Glomerular endothelial cell (primary cell): ENCODE results near the gene MFAP3L. TPM values are rescaled to one million over a fixed set of nuclear protein-coding genes. Genes with fewer than 3 reads are reported as not detected.
A peak's percentile ranks its signal among the peaks of the same experiment; 100 is the strongest.
"Not testable (repeated sequence)": the region's sequence is repeated elsewhere in the genome, so short reads cannot be mapped to it uniquely, and the experiment has no call there.

Experiments
- DNase-seq: peaks from one replicate; pipeline ENCODE4 v3.0.0-alpha.2; 2011; ENCODE audit warnings: low read depth, low spot score; ENCODE audit errors: extremely low read depth
- total RNA-seq: library from RNA; depleted of rRNA; stranded (reverse); fragments of >200 nt; gene quantifications from 2 replicates; pipeline ENCODE4 v1.2.3, GENCODE V29; 2015

The MFAP3L gene
- total RNA-seq, result 1.6 and 3.1 TPM in 2 replicates

DNA sequence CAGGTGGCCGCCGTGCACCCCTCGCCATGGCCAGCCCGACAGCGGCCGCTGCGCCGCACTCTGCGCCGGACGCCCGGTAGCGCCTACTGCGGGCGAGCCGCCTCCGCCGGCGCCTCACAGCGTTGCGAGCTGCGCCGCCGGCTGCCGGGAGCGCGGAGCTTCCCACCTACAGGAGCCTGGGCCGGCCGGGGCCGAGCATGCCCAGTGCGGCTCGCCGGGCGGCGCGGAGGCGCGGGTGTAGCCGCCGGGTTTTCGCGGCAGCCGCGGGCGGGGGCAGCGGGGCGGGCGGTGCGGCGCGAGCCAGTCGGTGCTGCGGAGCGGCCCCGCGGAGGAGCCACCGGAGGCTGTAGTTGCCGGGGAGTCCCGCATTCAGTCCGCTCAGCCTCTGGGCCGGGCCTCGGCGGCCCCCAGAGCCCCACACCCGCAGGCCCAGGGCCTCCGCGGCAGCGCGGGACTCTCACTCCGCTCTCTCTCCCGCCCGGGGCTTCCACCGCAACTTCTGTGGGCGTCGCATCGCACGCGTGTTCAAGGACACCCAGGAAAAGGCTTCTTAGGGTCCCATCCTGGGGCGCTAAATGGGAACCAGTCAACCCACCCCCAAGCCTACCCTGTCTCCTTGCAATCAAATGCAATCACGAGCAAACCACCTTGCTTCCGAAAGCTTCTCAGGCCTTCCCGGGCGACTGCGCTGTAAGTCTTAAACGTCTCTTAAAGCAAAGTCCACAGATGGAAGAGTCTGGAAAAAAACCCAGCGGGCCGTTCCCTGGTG, at the start of gene MFAP3L:
Gene MFAP3L (minus strand): TSS at position 143 of the 769 bp plus-strand sequence. CDS start 20,518 bp downstream, outside the sequence.
- DNase-seq, result peak; percentile 5

GRCh38 chr4:170071196-170071595, 45.0 kb upstream of the MFAP3L start:
- no peak for DNase-seq

- DNase-seq, result no peak
These were observed 42.4 kb upstream of the MFAP3L start for GRCh38 chr4:170068438-170069128.

DNA sequence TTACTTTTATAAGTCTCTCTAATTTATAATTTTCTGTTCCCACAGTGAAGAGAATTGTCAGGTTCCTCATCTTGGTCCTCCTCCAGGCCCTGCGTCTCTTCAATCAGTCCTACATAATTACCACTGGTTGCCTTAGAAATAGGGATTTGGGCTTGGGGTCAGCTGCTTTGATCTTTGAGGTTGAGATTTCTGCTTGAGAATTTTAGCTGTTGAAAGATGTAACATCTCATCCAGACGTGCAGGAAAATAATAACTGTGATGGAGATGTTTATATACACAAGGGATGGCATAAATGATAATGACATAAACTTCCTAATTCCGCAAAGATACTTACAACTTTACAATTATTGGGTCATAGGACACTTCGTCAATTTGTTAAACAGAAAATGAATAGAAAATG, 33.2 kb upstream of the MFAP3L start:
- DNase-seq, result no peak

DNA sequence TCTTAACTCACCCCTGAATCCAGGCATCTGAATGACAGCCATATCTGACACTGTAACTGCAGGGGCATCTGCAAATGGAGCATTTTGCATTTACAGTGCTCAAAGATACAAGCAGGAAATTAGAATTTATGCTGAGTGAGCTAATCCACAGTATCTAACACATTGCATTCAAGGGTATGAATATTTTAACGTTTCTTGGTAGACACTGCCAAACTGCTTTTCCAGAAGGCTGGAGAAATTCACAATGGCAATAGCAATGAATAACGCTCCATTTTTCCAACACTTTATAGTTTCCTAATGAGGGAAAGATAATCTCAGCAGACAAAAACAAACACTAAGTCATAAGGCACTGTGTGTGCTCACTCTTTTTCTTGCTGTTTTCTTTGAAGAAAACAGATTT, 32.6 kb upstream of the MFAP3L start:
- DNase-seq, result no peak

- no peak for DNase-seq
These were observed 31.7 kb upstream of the MFAP3L start for GRCh38 chr4:170057866-170058265.

DNA sequence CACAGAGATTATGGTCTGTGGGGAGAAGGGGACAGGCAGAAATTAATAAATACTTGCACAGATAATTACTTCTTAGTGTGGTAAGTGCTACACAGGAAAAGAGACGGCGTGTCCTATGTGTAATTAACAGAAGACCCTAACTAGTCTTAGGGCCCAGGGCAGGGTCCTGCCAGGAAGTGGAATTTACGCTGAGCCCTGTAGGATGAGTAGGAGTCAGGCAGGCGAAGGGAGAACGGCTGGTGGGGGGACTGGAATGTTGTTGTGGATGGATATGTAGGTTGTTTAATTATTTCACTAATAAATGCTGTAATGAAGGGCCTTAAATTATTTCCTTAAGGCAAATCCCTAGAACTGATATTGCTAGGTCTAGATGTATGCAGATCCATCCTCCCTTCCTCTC, 26.7 kb upstream of the MFAP3L start:
- DNase-seq, result no peak

DNA sequence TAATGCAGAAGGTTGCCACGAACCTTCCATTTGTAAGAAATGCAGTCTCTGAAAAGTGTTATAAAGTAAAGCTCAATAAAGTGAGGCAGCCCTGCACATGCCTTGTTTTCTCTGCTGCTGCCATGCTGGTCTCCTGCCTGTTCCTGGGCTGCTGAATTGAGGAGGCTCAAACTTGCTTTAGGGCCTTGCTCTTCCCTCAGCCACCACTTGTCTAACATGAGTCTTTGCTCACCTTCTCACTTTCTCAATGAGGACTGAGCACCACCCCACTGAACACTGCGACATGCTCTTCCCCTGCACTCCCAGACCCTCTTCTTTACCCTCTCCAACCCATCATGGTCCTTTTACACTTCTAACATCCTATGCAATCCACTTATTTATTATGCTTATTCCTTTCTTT, 25.2 kb upstream of the MFAP3L start:
- no peak for DNase-seq

DNA sequence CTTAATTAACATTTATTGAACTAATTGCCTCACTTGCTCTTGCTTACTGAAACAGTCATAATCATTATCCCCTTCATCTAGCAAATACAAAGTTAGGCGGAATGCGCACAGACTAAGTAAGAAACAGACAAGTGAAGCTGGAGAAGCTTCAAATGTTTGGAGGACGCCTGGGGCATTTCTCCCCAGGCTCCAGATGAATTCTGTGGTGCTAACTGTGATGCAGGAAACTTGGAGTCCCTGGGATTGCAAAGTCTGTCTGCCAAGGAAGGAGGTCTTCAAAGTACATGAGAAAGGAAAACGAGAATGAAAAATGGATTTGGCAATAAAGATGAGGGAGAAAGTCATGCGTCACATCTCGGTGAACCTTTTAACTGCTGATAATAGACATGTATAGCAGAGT, 23.6 kb upstream of the MFAP3L start:
- no peak for DNase-seq

GRCh38 chr4:170047771-170048354, 21.7 kb upstream of the MFAP3L start:
- DNase-seq, result peak; percentile 52

DNA sequence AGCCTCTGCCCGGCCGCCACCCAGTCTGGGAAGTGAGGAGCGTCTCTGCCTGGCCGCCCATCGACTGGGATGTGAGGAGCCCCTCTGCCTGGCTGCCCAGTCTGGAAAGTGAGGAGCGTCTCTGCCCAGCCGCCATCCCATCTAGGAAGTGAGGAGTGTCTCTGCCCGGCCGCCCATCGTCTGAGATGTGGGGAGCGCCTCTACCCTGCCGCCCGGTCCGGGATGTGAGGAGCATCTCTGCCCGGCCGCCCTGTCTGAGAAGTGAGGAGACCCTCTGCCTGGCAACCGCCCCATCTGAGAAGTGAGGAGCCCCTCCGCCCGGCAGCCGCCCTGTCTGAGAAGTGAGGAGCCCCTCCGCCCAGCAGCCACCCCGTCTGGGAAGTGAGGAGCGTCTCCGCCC, 20.0 kb upstream of the MFAP3L start:
- DNase-seq, result not testable (repeated sequence)

GRCh38 chr4:170040031-170040680, 14.0 kb upstream of the MFAP3L start:
- DNase-seq, result no peak

DNA sequence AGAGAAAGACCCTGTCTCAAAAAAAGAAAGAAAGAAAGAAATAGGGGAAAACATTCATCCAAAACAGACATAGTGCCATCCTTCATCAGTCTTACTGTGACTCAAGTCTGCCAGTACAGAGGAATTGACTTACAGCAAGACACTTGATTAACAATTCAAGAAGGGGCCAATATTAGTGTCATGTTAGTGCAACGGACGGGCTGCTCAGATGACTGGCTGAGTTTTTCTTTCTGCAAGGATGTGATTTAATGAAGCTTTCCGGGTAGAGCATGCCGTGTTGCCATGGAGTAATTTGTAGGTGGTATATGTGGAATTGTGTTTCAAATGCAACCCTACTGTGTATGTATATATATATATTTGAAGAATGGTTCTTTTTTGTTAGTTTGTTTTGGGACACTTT, 12.6 kb upstream of the MFAP3L start:
- DNase-seq, result no peak

DNA sequence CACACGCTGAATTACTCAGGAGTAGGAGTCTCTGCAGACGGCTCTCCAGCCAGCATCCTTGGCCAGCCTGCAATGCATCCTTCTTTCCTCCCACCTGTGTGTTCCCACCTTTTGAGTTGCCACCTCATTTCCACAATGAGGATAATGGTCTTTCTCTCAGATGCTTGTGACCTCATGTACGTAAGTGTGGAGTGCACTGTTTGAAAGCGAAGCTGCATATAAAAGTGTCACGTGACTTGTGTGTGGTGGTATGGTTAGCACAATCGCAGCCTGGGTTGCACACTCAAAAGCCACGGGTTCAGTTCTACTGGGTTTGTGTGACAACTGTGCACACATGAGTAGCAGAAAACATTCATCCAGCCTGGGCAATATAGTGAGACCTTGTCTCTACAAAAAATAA, 12.0 kb upstream of the MFAP3L start:
- no peak for DNase-seq

DNA sequence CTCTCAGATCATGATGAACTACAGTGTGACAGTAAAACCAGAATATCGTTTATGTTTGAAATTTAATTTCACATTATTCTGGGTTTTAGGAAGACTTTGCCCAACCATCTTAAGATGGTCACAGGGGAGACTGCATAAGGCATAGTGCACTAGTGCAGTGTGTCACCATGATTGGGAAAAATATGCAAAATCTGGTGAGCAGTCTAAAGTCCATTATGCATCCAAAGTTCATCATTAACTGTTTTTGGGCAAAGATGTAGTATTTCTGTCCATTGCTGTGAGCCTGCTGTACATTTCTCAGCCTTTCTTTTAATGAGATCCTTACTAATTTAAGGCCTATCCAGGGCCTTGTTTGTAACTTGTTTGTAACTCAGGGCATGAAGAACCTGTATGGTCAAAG, 11.3 kb upstream of the MFAP3L start:
- DNase-seq, result no peak

DNA sequence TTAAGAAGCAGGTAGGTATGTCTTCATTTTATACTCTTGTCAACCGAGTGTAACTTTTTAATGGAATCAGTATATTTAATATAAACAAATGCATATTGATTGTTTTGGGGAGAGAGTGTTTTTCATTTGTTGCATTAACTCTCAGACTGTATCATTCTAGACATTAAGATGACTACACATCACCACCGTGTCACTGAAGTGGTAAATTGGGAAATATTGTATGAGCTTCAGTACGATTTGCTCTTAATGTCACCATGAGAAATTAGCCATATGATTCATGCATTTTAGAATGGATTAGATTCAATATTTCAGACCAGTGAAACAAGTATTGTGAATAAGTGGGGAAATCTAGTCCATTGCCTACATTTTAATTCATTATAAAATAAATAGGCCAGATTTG, 9.7 kb upstream of the MFAP3L start:
- DNase-seq, result no peak

GRCh38 chr4:170035231-170035630, 9.0 kb upstream of the MFAP3L start:
- DNase-seq, result no peak

DNA sequence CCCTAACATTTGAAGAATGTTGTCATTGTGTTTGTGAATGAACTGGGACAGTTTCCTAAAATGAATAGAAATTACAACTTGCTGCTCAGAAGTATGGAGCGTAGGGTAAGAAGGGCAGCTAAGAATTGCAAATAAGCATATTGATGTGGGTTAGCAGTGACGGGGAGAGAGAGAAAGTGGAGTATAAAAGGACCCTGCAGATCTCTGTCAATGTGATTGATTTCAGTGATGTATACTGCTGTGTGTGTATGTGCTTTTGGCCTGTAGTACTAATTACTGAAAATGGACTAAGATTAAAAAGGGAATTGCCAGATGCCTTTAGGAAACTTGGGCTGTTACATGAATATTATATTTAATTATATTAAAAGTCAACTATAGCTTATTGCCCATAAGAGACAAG, 7.8 kb upstream of the MFAP3L start:
- DNase-seq, result no peak

DNA sequence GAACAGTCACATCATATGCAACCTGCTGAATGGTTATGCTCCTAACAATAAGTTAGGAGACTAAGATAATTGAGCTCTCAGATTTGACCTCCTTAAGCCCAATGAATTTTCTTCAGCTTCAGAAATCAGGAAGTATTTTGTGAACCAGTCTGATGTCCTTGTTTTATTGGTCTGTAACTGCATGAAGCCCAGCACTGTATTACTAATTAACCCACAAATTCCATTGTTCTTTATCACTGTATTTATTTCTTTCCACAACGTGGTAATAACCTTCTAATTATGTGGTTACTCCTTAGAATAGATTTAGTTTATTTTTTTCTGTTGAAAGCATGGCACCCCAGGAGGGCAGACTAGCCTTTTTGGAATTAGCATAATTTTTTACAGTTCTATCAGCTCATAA, 3.9 kb upstream of the MFAP3L start:
- no peak for DNase-seq

GRCh38 chr4:170027181-170027829, 1.1 kb upstream of the MFAP3L start:
- DNase-seq, result peak; percentile 79
